PFSK-1 (cell line): Measurements from ENCODE around the gene MYH9.

Experiments
- FOXP2 ChIP-seq: optimal IDR thresholded peaks from 2 replicates; pipeline ENCODE3; 2011; ENCODE audit warnings: borderline replicate concordance, control low read depth, inconsistent platforms; ENCODE audit not compliant: insufficient read depth; ENCODE audit errors: extremely low read length, extremely low read depth
- POLR2AphosphoS5 ChIP-seq: IDR thresholded peaks from 2 replicates; pipeline ENCODE4 v1.6.1; 2012; ENCODE audit warnings: low read depth, mild to moderate bottlenecking, control low read depth, low read length, moderate library complexity
- REST ChIP-seq, 2 experiments: IDR thresholded peaks; 2 replicates each; pipeline versions ENCODE4 v1.6.1 to v1.8.0; 2011 to 2012; ENCODE audit warnings: low read depth in 2 of 2, low read length in 2 of 2, control low read depth in 1 of 2, inconsistent platforms in 1 of 2, mild to moderate bottlenecking in 1 of 2, moderate library complexity in 1 of 2; ENCODE audit not compliant: insufficient read depth in 1 of 2
- SIN3A ChIP-seq: IDR thresholded peaks from 2 replicates; pipeline ENCODE4 v1.6.1; 2012; ENCODE audit warnings: mild to moderate bottlenecking, low read length, moderate library complexity, borderline replicate concordance; ENCODE audit not compliant: insufficient read depth
- TAF1 ChIP-seq: IDR thresholded peaks from 2 replicates; pipeline ENCODE4 v1.6.1; 2012; ENCODE audit warnings: low read length, control low read depth, borderline replicate concordance; ENCODE audit not compliant: insufficient read depth

The MYH9 gene

GRCh38 chr22:36409911-36410756 is 22.4 kb upstream of the MYH9 start:
- TF ChIP-seq SIN3A (no peak), REST (IDR thresholded peaks at IDR 0.05; ENCODE audit: insufficient read depth in 1 of 2, low read depth in 2 of 2, low read length in 2 of 2) (no peak), FOXP2 (no peak), POLR2AphosphoS5 (no peak), TAF1 (no peak)

- TF ChIP-seq REST (IDR thresholded peaks at IDR 0.05; ENCODE audit: insufficient read depth in 1 of 2, low read depth in 2 of 2, low read length in 2 of 2) (no peak), TAF1 (no peak), FOXP2 (no peak), SIN3A (no peak)
Observed at GRCh38 chr22:36409056-36409455, 21.3 kb upstream of the MYH9 start.

- TF ChIP-seq FOXP2 (no peak), TAF1 (no peak)
Observed at GRCh38 chr22:36406721-36407120, 19.0 kb upstream of the MYH9 start.

GRCh38 chr22:36405671-36406538 is 18.1 kb upstream of the MYH9 start:
- TF ChIP-seq REST (IDR thresholded peaks at IDR 0.05; ENCODE audit: insufficient read depth in 1 of 2, low read depth in 2 of 2, low read length in 2 of 2) (no peak), SIN3A (no peak), FOXP2 (no peak), TAF1 (no peak), POLR2AphosphoS5 (no peak)

GRCh38 chr22:36405221-36405661 is 17.5 kb upstream of the MYH9 start:
- TF ChIP-seq REST (IDR thresholded peaks at IDR 0.05; ENCODE audit: insufficient read depth in 1 of 2, low read depth in 2 of 2, low read length in 2 of 2) (no peak), SIN3A (no peak), TAF1 (no peak), POLR2AphosphoS5 (no peak), FOXP2 (no peak)
